MCF 10A (cell line): Measurements from ENCODE around the gene TMEM164. TPM values are rescaled to one million over a fixed set of nuclear protein-coding genes. Genes with fewer than 3 reads are reported as not detected.

ENCODE experiments used
- BruUV-seq: library from RNA; stranded (reverse); fragments of 400-500 nt; replicated peaks from 2 replicates; lab custom pipeline; 2021; lab: Mats Ljungman, UMichigan
- CTCF ChIA-PET: fragments of 300-600 bp; sonication (Branson Sonifier 250); formaldehyde crosslinking; extraction: SDS; loops from one replicate; lab custom pipeline; 2021; ENCODE audit warnings: antibody characterized with exemption, inconsistent platforms; lab: Yijun Ruan, JAX
- POLR2A ChIA-PET: fragments of 300-600, 350-650 bp; sonication (Branson Sonifier 250); formaldehyde crosslinking; extraction: SDS; loops from one replicate; lab custom pipeline; 2020; ENCODE audit warnings: antibody characterized with exemption, inconsistent platforms; lab: Yijun Ruan, JAX
- DNase-seq: peaks from one replicate; pipeline ENCODE4 v3.0.0-alpha.2; 2018; ENCODE audit not compliant: unreplicated experiment
- H3K27ac Mint-ChIP-seq: one replicate; pipeline ENCODE4 v1.8.0; 2022; ENCODE audit warnings: mild to moderate bottlenecking, low read depth, mixed read lengths; ENCODE audit not compliant: unreplicated experiment
- H3K27me3 Mint-ChIP-seq: one replicate; pipeline ENCODE4 v1.8.0; 2022; ENCODE audit warnings: mixed read lengths; ENCODE audit not compliant: insufficient read depth, unreplicated experiment
- H3K36me3 Mint-ChIP-seq: one replicate; pipeline ENCODE4 v1.8.0; 2022; ENCODE audit warnings: mild to moderate bottlenecking, moderate library complexity, mixed read lengths; ENCODE audit not compliant: insufficient read depth, unreplicated experiment
- H3K4me1 Mint-ChIP-seq: one replicate; pipeline ENCODE4 v1.8.0; 2022; ENCODE audit warnings: mixed read lengths; ENCODE audit not compliant: insufficient read depth, unreplicated experiment
- H3K4me3 Mint-ChIP-seq: one replicate; pipeline ENCODE4 v1.8.0; 2022; ENCODE audit warnings: mild to moderate bottlenecking, moderate library complexity, mixed read lengths; ENCODE audit not compliant: unreplicated experiment
- H3K9me3 Mint-ChIP-seq: one replicate; pipeline ENCODE4 v1.8.0; 2022; ENCODE audit warnings: mixed read lengths; ENCODE audit not compliant: unreplicated experiment
- CTCF ChIP-seq: fragments of 200-600 bp; IDR thresholded peaks from one replicate; pipeline ENCODE4 v1.8.0; 2022; ENCODE audit warnings: antibody characterized with exemption, mild to moderate bottlenecking; ENCODE audit not compliant: unreplicated experiment
- intact Hi-C: fragments of 100-400 bp; cut with micrococcal nuclease; formaldehyde crosslinking; loops from 2 replicates; pipeline ENCODE4 v1.14.1; 2022
- total RNA-seq: library from RNA; stranded (reverse); gene quantifications from 2 replicates; pipeline ENCODE4 v1.2.3, GENCODE V29; 2022

Gene TMEM164
- total RNA-seq, 1 experiment from 2014 or later, result 39.2 TPM

- TF ChIP-seq CTCF, result no peak
- intact Hi-C loops, result no loop called here
- H3K27ac Mint-ChIP-seq, result no peak overlapping the region
- ChIA-PET POLR2A (interaction anchor here (1.0 kb wide), 1 partner anchor 21 kb away, joined by 3 read pairs; no protein-coding TSS in a partner anchor), CTCF (no interaction called here)
- H3K4me3 Mint-ChIP-seq, result no peak overlapping the region
- H3K4me1 Mint-ChIP-seq, result peaks cover 4% of the 10 kb centered on the region
- DNase-seq, result no peak
- no peaks in the 10 kb centered on the region for H3K9me3 Mint-ChIP-seq
- BruUV-seq, result no TSS peak
- peaks cover 36% of the 10 kb centered on the region for H3K27me3 Mint-ChIP-seq
- peaks cover 5% of the 10 kb centered on the region for H3K36me3 Mint-ChIP-seq
These were observed 198.9 kb downstream of the TMEM164 start for GRCh38 chrX:110201799-110202198.

GRCh38 chrX:110204986-110205385, 202.1 kb downstream of the TMEM164 start:
- DNase-seq, result peak; percentile 43
- TF ChIP-seq CTCF, result no peak
- ChIA-PET POLR2A (interaction anchor here (0.8 to 2.7 kb wide), 2 partner anchors 11 to 22 kb away, joined by 3 to 9 read pairs; no protein-coding TSS in a partner anchor), CTCF (interaction anchor here (0.6 to 1.5 kb wide), 3 partner anchors 25 to 50 kb away, joined by 3 to 4 read pairs (median 3); no protein-coding TSS in a partner anchor)
- Mint-ChIP-seq H3K27me3 (peaks cover 58% of the 10 kb centered on the region), H3K4me1 (peaks cover 4% of the 10 kb centered on the region), H3K27ac (no peak overlapping the region), H3K9me3 (no peaks in the 10 kb centered on the region), H3K4me3 (no peak overlapping the region), H3K36me3 (peaks cover 18% of the 10 kb centered on the region)
- no TSS peak for BruUV-seq
- intact Hi-C loops, result no loop called here

- BruUV-seq, result no TSS peak
- DNase-seq, result no peak
- H3K4me3 Mint-ChIP-seq, result no peak overlapping the region
- CTCF ChIA-PET, result interaction anchor here (0.7 to 0.8 kb wide), 3 partner anchors 18 to 36 kb away, joined by 3 read pairs; no protein-coding TSS in a partner anchor
- peaks cover 62% of the 10 kb centered on the region for H3K27me3 Mint-ChIP-seq
- no peak for TF ChIP-seq CTCF
- H3K27ac Mint-ChIP-seq, result no peak overlapping the region
- intact Hi-C loops, result no loop called here
- POLR2A ChIA-PET, result interaction anchor here (1.0 kb wide), 1 partner anchor 9 kb away, joined by 4 read pairs; no protein-coding TSS in a partner anchor
- peaks cover 16% of the 10 kb centered on the region for H3K36me3 Mint-ChIP-seq
- H3K4me1 Mint-ChIP-seq, result peaks cover 10% of the 10 kb centered on the region
- H3K9me3 Mint-ChIP-seq, result no peaks in the 10 kb centered on the region
These were observed 205.2 kb downstream of the TMEM164 start for GRCh38 chrX:110208092-110208491.

- peak; percentile 61 for DNase-seq
These were observed 207.7 kb downstream of the TMEM164 start for GRCh38 chrX:110210417-110211139.

More at GRCh38 chrX:110210417-110211139, 207.7 kb downstream of the TMEM164 start:
- CTCF ChIA-PET, result interaction anchor here (0.6 to 1.6 kb wide), 9 partner anchors 9 to 202 kb away, joined by 3 to 6 read pairs (median 4); no protein-coding TSS in a partner anchor
- Mint-ChIP-seq H3K36me3 (peaks cover 13% of the 10 kb centered on the region), H3K4me3 (peak overlapping the region; percentile 44), H3K4me1 (peaks cover 14% of the 10 kb centered on the region), H3K27me3 (peaks cover 57% of the 10 kb centered on the region), H3K9me3 (no peaks in the 10 kb centered on the region), H3K27ac (peak overlapping the region; percentile 85)
- intact Hi-C loops, result loop anchor here (5.0 kb wide), 2 partner anchors 48 to 107 kb away; partner anchors contain the start of gene AMMECR1
- TF ChIP-seq CTCF, result no peak
- TSS peak; percentile 42 for BruUV-seq
- POLR2A ChIA-PET, result interaction anchor here (0.6 to 2.7 kb wide), 15 partner anchors 9 to 201 kb away, joined by 3 to 23 read pairs (median 3); partner anchors contain the start of gene AMMECR1
